OCI-LY3 (cell line): ENCODE data around the gene DHX29.

Experiments used
- H2AFZ ChIP-seq: fragments of 200-600, 300-600 bp; shearing (Covaris generic); 2 replicates; pipeline ENCODE4 v1.6.0; 2014; ENCODE audit warnings: antibody characterized with exemption, low read depth, low read length
- H3K27ac ChIP-seq: fragments of 200-600, 300-600 bp; sonication (generic); 2 replicates; pipeline ENCODE4 v1.5.1; 2014; ENCODE audit warnings: mild to moderate bottlenecking, low read length, moderate library complexity, mixed read lengths
- H3K27me3 ChIP-seq: fragments of 200-600, 300-600 bp; sonication (generic); 2 replicates; pipeline ENCODE4 v1.6.1; 2014; ENCODE audit warnings: low read depth, low read length, mixed read lengths
- H3K36me3 ChIP-seq: fragments of 200-600, 300-600 bp; sonication (generic); replicated peaks from 2 replicates; pipeline ENCODE3; 2014; ENCODE audit warnings: low read depth, low read length, mixed read lengths
- H3K4me1 ChIP-seq: fragments of 300-600, 200-600 bp; sonication (generic); 2 replicates; pipeline ENCODE4 v1.6.1; 2014; ENCODE audit warnings: low read length, mixed read lengths
- H3K4me2 ChIP-seq: fragments of 200-600, 300-600 bp; sonication (generic); 2 replicates; pipeline ENCODE4 v1.6.1; 2014; ENCODE audit warnings: low read length, mixed read lengths
- H3K4me3 ChIP-seq: fragments of 300-600, 200-600 bp; sonication (generic); 2 replicates; pipeline ENCODE4 v1.5.1; 2014; ENCODE audit warnings: antibody characterized with exemption, mild to moderate bottlenecking, low read length, moderate library complexity
- H3K79me2 ChIP-seq: fragments of 300-600, 200-600 bp; shearing (Covaris generic); 2 replicates; pipeline ENCODE4 v1.6.1; 2014; ENCODE audit warnings: mild to moderate bottlenecking, low read length, mixed read lengths
- H3K9ac ChIP-seq: fragments of 300-600, 200-600 bp; shearing (Covaris generic); 2 replicates; pipeline ENCODE4 v1.6.0; 2014; ENCODE audit warnings: mild to moderate bottlenecking, low read length, moderate library complexity
- H3K9me3 ChIP-seq: fragments of 200-600, 300-600 bp; shearing (Covaris generic); 2 replicates; pipeline ENCODE4 v1.6.1; 2014; ENCODE audit warnings: low read length, mixed read lengths; ENCODE audit not compliant: insufficient read depth
- H4K20me1 ChIP-seq: fragments of 200-600, 300-600 bp; sonication (generic); 2 replicates; pipeline ENCODE4 v1.6.1; 2016; ENCODE audit warnings: low read length, mixed read lengths; ENCODE audit not compliant: insufficient read depth
- EZH2phosphoT487 ChIP-seq: fragments of 200-600 bp; shearing (Covaris generic); IDR thresholded peaks from 2 replicates; pipeline ENCODE4 v1.6.1; 2018; ENCODE audit warnings: antibody characterized with exemption, mixed run types, low read depth
- TF ChIP-seq, protein P1 (sequence below): fragments of 200-600, 300-600 bp; sonication (generic); IDR thresholded peaks from 2 replicates; pipeline ENCODE4 v1.5.1; 2014; ENCODE audit warnings: antibody characterized with exemption, low read length, low read depth

Gene DHX29

GRCh38 chr5:55219770-55220169, 87.7 kb downstream of the DHX29 start:
- Histone ChIP-seq H2AFZ (peak overlapping the region; percentile 99; the same call in 1 of the 2 replicates), H3K27me3 (no peaks in the 10 kb centered on the region), H3K9me3 (no peaks in the 10 kb centered on the region), H3K79me2 (no peaks in the 10 kb centered on the region), H3K4me1 (peaks cover 8% of the 10 kb centered on the region; the same call in 1 of the 2 replicates), H3K36me3 (no peaks in the 10 kb centered on the region), H4K20me1 (no peaks in the 10 kb centered on the region), H3K4me3 (peak overlapping the region; percentile 89), H3K4me2 (peak overlapping the region; percentile 83), H3K27ac (no peak overlapping the region), H3K9ac (peak overlapping the region; percentile 75; the same call in 1 of the 2 replicates)
- no peak for TF ChIP-seq EZH2phosphoT487
- TF ChIP-seq, protein P1, sequence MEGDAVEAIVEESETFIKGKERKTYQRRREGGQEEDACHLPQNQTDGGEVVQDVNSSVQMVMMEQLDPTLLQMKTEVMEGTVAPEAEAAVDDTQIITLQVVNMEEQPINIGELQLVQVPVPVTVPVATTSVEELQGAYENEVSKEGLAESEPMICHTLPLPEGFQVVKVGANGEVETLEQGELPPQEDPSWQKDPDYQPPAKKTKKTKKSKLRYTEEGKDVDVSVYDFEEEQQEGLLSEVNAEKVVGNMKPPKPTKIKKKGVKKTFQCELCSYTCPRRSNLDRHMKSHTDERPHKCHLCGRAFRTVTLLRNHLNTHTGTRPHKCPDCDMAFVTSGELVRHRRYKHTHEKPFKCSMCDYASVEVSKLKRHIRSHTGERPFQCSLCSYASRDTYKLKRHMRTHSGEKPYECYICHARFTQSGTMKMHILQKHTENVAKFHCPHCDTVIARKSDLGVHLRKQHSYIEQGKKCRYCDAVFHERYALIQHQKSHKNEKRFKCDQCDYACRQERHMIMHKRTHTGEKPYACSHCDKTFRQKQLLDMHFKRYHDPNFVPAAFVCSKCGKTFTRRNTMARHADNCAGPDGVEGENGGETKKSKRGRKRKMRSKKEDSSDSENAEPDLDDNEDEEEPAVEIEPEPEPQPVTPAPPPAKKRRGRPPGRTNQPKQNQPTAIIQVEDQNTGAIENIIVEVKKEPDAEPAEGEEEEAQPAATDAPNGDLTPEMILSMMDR: no peak

GRCh38 chr5:55218967-55219366, 88.5 kb downstream of the DHX29 start:
- peaks cover 8% of the 10 kb centered on the region; the same call in 1 of the 2 replicates for H3K4me1 ChIP-seq
- H4K20me1 ChIP-seq: no peaks in the 10 kb centered on the region
- TF ChIP-seq, protein P1: no peak
- no peak for TF ChIP-seq EZH2phosphoT487
- no peak overlapping the region for H3K9ac ChIP-seq
- H3K79me2 ChIP-seq: no peaks in the 10 kb centered on the region
- no peaks in the 10 kb centered on the region for H3K9me3 ChIP-seq
- no peak overlapping the region for H3K4me2 ChIP-seq
- H2AFZ ChIP-seq: no peak overlapping the region
- no peaks in the 10 kb centered on the region for H3K27me3 ChIP-seq
- H3K36me3 ChIP-seq: no peaks in the 10 kb centered on the region
- no peak overlapping the region for H3K4me3 ChIP-seq
- no peak overlapping the region for H3K27ac ChIP-seq

GRCh38 chr5:55211184-55211874, 96.2 kb downstream of the DHX29 start:
- H3K4me1 ChIP-seq: no peaks in the 10 kb centered on the region

More at GRCh38 chr5:55211184-55211874, 96.2 kb downstream of the DHX29 start:
- no peak overlapping the region for H2AFZ ChIP-seq
- H3K36me3 ChIP-seq: no peaks in the 10 kb centered on the region
- no peaks in the 10 kb centered on the region for H4K20me1 ChIP-seq
- no peaks in the 10 kb centered on the region for H3K27me3 ChIP-seq
- no peaks in the 10 kb centered on the region for H3K79me2 ChIP-seq
- no peak overlapping the region for H3K4me2 ChIP-seq
- no peak overlapping the region for H3K27ac ChIP-seq
- no peak overlapping the region for H3K9ac ChIP-seq
- no peak overlapping the region for H3K4me3 ChIP-seq
- TF ChIP-seq EZH2phosphoT487: no peak
- TF ChIP-seq, protein P1: no peak
- no peaks in the 10 kb centered on the region for H3K9me3 ChIP-seq
